A673 (cell line): ENCODE measurements around the gene NEK1.

Experiments used
- CTCF ChIP-seq: fragments of 300-800, 200-600 bp; sonication (generic); conservative IDR thresholded peaks from 2 replicates; pipeline ENCODE4 v1.5.1; 2017; ENCODE audit warnings: low read depth, mild to moderate bottlenecking, antibody characterized with exemption, low read length, moderate library complexity, mixed read lengths
- EZH2 ChIP-seq: fragments of 200-600 bp; sonication (generic); IDR thresholded peaks from 2 replicates; pipeline ENCODE4 v1.6.1; 2017; ENCODE audit warnings: borderline replicate concordance, low read depth, mild to moderate bottlenecking, mixed read lengths, antibody characterized with exemption, low read length; ENCODE audit not compliant: poor library complexity, severe bottlenecking

- TF ChIP-seq CTCF (no peak), EZH2 (no peak)
Observed at GRCh38 chr4:169603312-169603711, 9.1 kb downstream of the NEK1 start.
